Endothelial cell of umbilical vein (primary cell): ENCODE results near the gene HAND2. TPM values are rescaled to one million over a fixed set of nuclear protein-coding genes. Genes with fewer than 3 reads are reported as not detected.

Experiments
- BruUV-seq: library from RNA; stranded (reverse); fragments of 400-500 nt; replicated peaks from 2 replicates; lab custom pipeline; 2021; lab: Mats Ljungman, UMichigan
- CTCF ChIA-PET: fragments of 300-600, 350-600 bp; sonication (Branson Sonifier 250); formaldehyde crosslinking; loops from one replicate; lab custom pipeline; 2021; ENCODE audit warnings: antibody characterized with exemption, inconsistent platforms; lab: Charles Lee
- POLR2A ChIA-PET: fragments of 300-600, 350-600 bp; sonication (Branson Sonifier 250); formaldehyde crosslinking; loops from one replicate; lab custom pipeline; 2021; ENCODE audit warnings: antibody characterized with exemption, inconsistent platforms; lab: Charles Lee
- DNase-seq: peaks from one replicate; pipeline ENCODE4 v3.0.0-alpha.2; 2011; ENCODE audit warnings: low read depth, low spot score
- FAIRE-seq: peaks from 2 replicates; lab custom pipeline; 2011; peaks lifted over from hg19 to GRCh38; lab: Jason Lieb, UNC
- H2AFZ ChIP-seq: 2 replicates; pipeline ENCODE4 v1.6.0; 2012; ENCODE audit warnings: low read depth, low read length, control low read depth, inconsistent platforms
- H3K27ac ChIP-seq: 2 replicates; pipeline ENCODE4 v1.5.1; 2011; ENCODE audit warnings: low read depth, mild to moderate bottlenecking, control low read depth, low read length, moderate library complexity; ENCODE audit not compliant: insufficient read depth
- H3K27me3 ChIP-seq, 2 experiments: 2 replicates each; pipeline versions ENCODE4 v1.6.0 to v1.6.1; 2011; ENCODE audit warnings: low read length in 2 of 2, mixed read lengths in 1 of 2; ENCODE audit not compliant: control insufficient read depth in 2 of 2, insufficient read depth in 2 of 2
- H3K36me3 ChIP-seq, 2 experiments: 2 replicates in 1 of 2; 3 replicates in 1 of 2; pipeline ENCODE4 v1.5.1; 2011; ENCODE audit warnings: low read length in 2 of 2, mild to moderate bottlenecking in 1 of 2, moderate library complexity in 1 of 2; ENCODE audit not compliant: control insufficient read depth in 2 of 2, insufficient read depth in 2 of 2; ENCODE audit errors: extremely low read depth in 1 of 2
- H3K4me1 ChIP-seq: 3 replicates; pipeline ENCODE4 v1.5.1; 2011; ENCODE audit warnings: mild to moderate bottlenecking, low read length; ENCODE audit not compliant: control insufficient read depth, insufficient read depth; ENCODE audit errors: extremely low read depth
- H3K4me2 ChIP-seq: 2 replicates; pipeline ENCODE4 v1.6.1; 2011; ENCODE audit warnings: low read length, control low read depth, mixed read lengths; ENCODE audit not compliant: insufficient read depth
- H3K4me3 ChIP-seq, 3 experiments: fragments of 200-600 bp in 1 of 3; sonication (generic), shearing (Covaris generic) in 1 of 3; replicated peaks in 1 of 3; 2 replicates each; pipeline ENCODE4 v1.5.1; 2011 to 2016; ENCODE audit warnings: control low read depth in 3 of 3, low read length in 3 of 3, mild to moderate bottlenecking in 2 of 3, inconsistent platforms in 1 of 3, low read depth in 1 of 3, moderate library complexity in 1 of 3; ENCODE audit not compliant: insufficient read depth in 1 of 3
- H3K79me2 ChIP-seq: 2 replicates; pipeline ENCODE4 v1.6.0; 2012; ENCODE audit warnings: low read length, inconsistent platforms; ENCODE audit not compliant: control insufficient read depth, insufficient read depth
- H3K9ac ChIP-seq: replicated peaks from 2 replicates; pipeline ENCODE3; 2011; ENCODE audit warnings: low read length, control low read depth; ENCODE audit not compliant: insufficient read depth; ENCODE audit errors: extremely low read depth
- H3K9me1 ChIP-seq: replicated peaks from 3 replicates; pipeline ENCODE4 v1.6.0; 2011; ENCODE audit warnings: mild to moderate bottlenecking, low read length; ENCODE audit not compliant: control insufficient read depth, insufficient read depth; ENCODE audit errors: extremely low read depth
- H3K9me3 ChIP-seq: replicated peaks from 2 replicates; pipeline ENCODE4 v1.5.1; 2012; ENCODE audit warnings: low read length, inconsistent platforms; ENCODE audit not compliant: control insufficient read depth, insufficient read depth
- H4K20me1 ChIP-seq: replicated peaks from 2 replicates; pipeline ENCODE3; 2011; ENCODE audit warnings: mild to moderate bottlenecking, low read length; ENCODE audit not compliant: control insufficient read depth, insufficient read depth; ENCODE audit errors: extremely low read depth
- CTCF ChIP-seq, 2 donors: IDR thresholded peaks; 1 replicate in 1 of 2; 2 replicates in 1 of 2; pipeline ENCODE4 v1.5.1; 2011; ENCODE audit warnings: low read length in 2 of 2, mild to moderate bottlenecking in 2 of 2, moderate library complexity in 2 of 2, control low read depth in 1 of 2, inconsistent platforms in 1 of 2, low read depth in 1 of 2; ENCODE audit not compliant: insufficient read depth in 1 of 2; ENCODE audit errors: extremely low read depth in 1 of 2
- EZH2 ChIP-seq: IDR thresholded peaks from 2 replicates; pipeline ENCODE4 v1.6.1; 2012; ENCODE audit warnings: borderline replicate concordance, low read depth, mild to moderate bottlenecking, moderate library complexity, low read length, inconsistent platforms; ENCODE audit not compliant: severe bottlenecking
- GATA2 ChIP-seq: IDR thresholded peaks from 2 replicates; pipeline ENCODE4 v1.7.0; 2011; ENCODE audit warnings: low read depth, mild to moderate bottlenecking, moderate library complexity, mixed read lengths, low read length; ENCODE audit not compliant: insufficient read length, insufficient read depth
- MAX ChIP-seq: IDR thresholded peaks from 2 replicates; pipeline ENCODE4 v1.6.1; 2011; ENCODE audit not compliant: insufficient read depth, insufficient read length
- POLR2A ChIP-seq: IDR thresholded peaks from 2 replicates; pipeline ENCODE4 v1.6.1; 2012; ENCODE audit warnings: low read depth, mild to moderate bottlenecking, control low read depth, low read length
- POLR2AphosphoS5 ChIP-seq: IDR thresholded peaks from 2 replicates; pipeline ENCODE4 v1.6.1; 2012; ENCODE audit warnings: low read depth, mild to moderate bottlenecking, control low read depth, low read length, moderate library complexity; ENCODE audit not compliant: insufficient read depth
- dilution Hi-C: fragments of 300-500 bp; cut with MboI; formaldehyde crosslinking; loops from one replicate; pipeline ENCODE4 v1.15.0; 2019; ENCODE audit warnings: low sequenced_read_pairs; ENCODE audit not compliant: extremely low pct_ligation_motif_present
- intact Hi-C: fragments of 100-400 bp; cut with micrococcal nuclease; formaldehyde crosslinking; loops from one replicate; pipeline ENCODE4 v1.10.0; 2022
- polyA plus RNA-seq, 4 experiments: library from polyadenylated mRNA; depleted of rRNA in 3 of 4; stranded (reverse) in 3 of 4; unstranded in 1 of 4; fragments of >200 nt; gene quantifications; 2 replicates each; pipeline versions ENCODE4 v1.2.1 to v1.2.3, GENCODE V29; 2011 to 2012; ENCODE audit warnings: missing spikeins in 1 of 4
- total RNA-seq: library from RNA; stranded (reverse); gene quantifications from 2 replicates; pipeline ENCODE4 v1.2.3, GENCODE V29; 2021

HAND2 gene
- total and polyA plus RNA-seq, 2 donors (not counting 3 experiments of a cell fraction or from before 2014, with no cell fraction given): not detected

- no peaks in the 10 kb centered on the region for H3K9me3 ChIP-seq
- dilution Hi-C loops: no loop called here
- no peaks in the 10 kb centered on the region for H3K36me3 ChIP-seq
- H3K79me2 ChIP-seq: no peaks in the 10 kb centered on the region
- H4K20me1 ChIP-seq: no peaks in the 10 kb centered on the region
- TF ChIP-seq POLR2A (no peak), POLR2AphosphoS5 (no peak), MAX (no peak), GATA2 (no peak), CTCF (IDR thresholded peaks at IDR 0.05; ENCODE audit: extremely low read depth in 1 of 2, insufficient read depth in 1 of 2, low read depth in 1 of 2, low read length in 2 of 2) (no peak), EZH2 (peak; percentile 80)
- no peak for DNase-seq
- no peak overlapping the region for H3K9ac ChIP-seq
- H2AFZ ChIP-seq: no peak overlapping the region
- H3K9me1 ChIP-seq: no peaks in the 10 kb centered on the region
- no peak overlapping the region for H3K4me2 ChIP-seq
- no peak overlapping the region for H3K27ac ChIP-seq
- no TSS peak for BruUV-seq
- POLR2A ChIA-PET: interaction anchor here (1.2 kb wide), 1 partner anchor 9 kb away, joined by 3 read pairs; no protein-coding TSS in a partner anchor
- CTCF ChIA-PET: no interaction called here
- H3K4me3 ChIP-seq: no peak overlapping the region
- peaks cover 4% of the 10 kb centered on the region for H3K4me1 ChIP-seq
- FAIRE-seq: no peak
- H3K27me3 ChIP-seq: peaks cover 93 to 99% of the 10 kb centered on the region in 2 experiments
- intact Hi-C loops: no loop called here
Observed at GRCh38 chr4:173518425-173519102, 11.5 kb downstream of the HAND2 start.
